Right lobe of liver (tissue), 4 donors: ENCODE data around the gene SHANK2.

Experiments used
- POLR2A ChIP-seq: fragments of 450-650 bp; IDR thresholded peaks from one replicate; pipeline ENCODE4 v1.6.1; 2017; ENCODE audit warnings: antibody characterized with exemption, mild to moderate bottlenecking
- TF ChIP-seq, protein P1 (sequence below), 4 donors: fragments of 200-600 bp in 3 of 4; fragments of 450-650 bp in 1 of 4; IDR thresholded peaks; one replicate each; pipeline versions ENCODE4 v1.5.1 to v1.8.0; 2016 to 2022; ENCODE audit warnings: antibody characterized with exemption in 4 of 4, mild to moderate bottlenecking in 2 of 4
- donor health status: DM: no; HTN: no; CAD: no.
- donor health status: DM: no; HTN: no; CAD: no.
- donor health status: DM: no; HTN: yes; CAD: no.

DNA sequence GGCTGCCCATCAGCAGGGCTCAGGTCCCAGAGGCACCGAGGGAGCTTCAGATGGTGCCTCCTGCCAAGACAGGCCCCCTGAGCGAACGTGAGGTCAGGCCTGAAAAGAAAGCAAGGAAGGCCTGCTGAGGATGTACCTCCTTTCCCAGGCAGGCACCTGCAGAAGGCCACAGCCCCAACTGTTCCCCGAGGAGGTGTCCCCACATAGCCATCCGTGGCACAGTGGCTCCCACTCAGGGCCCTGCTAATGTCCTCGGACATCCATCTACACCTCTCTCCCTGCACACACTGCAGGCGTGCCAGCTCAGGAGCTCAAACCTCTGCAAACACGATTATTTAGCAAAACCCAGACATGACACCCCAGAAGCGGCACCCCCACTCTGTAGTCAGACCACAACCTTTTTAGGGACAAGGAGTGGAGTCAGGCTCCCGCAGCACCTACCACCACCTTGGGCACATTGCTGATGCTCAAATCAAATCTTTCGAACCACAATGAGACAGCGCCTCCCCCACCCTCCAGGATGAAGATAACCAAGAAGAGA is 36.9 kb downstream of the SHANK2 start:
- TF ChIP-seq, protein P1, sequence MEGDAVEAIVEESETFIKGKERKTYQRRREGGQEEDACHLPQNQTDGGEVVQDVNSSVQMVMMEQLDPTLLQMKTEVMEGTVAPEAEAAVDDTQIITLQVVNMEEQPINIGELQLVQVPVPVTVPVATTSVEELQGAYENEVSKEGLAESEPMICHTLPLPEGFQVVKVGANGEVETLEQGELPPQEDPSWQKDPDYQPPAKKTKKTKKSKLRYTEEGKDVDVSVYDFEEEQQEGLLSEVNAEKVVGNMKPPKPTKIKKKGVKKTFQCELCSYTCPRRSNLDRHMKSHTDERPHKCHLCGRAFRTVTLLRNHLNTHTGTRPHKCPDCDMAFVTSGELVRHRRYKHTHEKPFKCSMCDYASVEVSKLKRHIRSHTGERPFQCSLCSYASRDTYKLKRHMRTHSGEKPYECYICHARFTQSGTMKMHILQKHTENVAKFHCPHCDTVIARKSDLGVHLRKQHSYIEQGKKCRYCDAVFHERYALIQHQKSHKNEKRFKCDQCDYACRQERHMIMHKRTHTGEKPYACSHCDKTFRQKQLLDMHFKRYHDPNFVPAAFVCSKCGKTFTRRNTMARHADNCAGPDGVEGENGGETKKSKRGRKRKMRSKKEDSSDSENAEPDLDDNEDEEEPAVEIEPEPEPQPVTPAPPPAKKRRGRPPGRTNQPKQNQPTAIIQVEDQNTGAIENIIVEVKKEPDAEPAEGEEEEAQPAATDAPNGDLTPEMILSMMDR (IDR thresholded peaks at IDR 0.05), result no peak
- TF ChIP-seq POLR2A, result no peak
